Esophagus muscularis mucosa (tissue), 3 donors: ENCODE measurements around the gene MITF.

Experiments
- CTCF ChIP-seq, 3 experiments: fragments of 200-600 bp in 2 of 3; fragments of 450-650 bp in 1 of 3; sonication (generic) in 2 of 3; IDR thresholded peaks; one replicate each; pipeline ENCODE4 v1.5.1; 2017 to 2019; ENCODE audit warnings: antibody characterized with exemption in 3 of 3, mild to moderate bottlenecking in 2 of 3, moderate library complexity in 1 of 3
- POLR2AphosphoS5 ChIP-seq, 2 donors: sonication (generic); formaldehyde crosslinking; IDR thresholded peaks; one replicate each; pipeline ENCODE4 v1.6.1; 2017; ENCODE audit warnings: antibody characterized with exemption in 2 of 2

- no peak for TF ChIP-seq CTCF (IDR thresholded peaks at IDR 0.05)
- TF ChIP-seq POLR2AphosphoS5 (IDR thresholded peaks at IDR 0.05) = peak in 1 of 2 donors; percentile 19
Observed at GRCh38 chr3:69865925-69866679, 126.8 kb downstream of the MITF start.
